NCI-H345 treated with DMSO at 0.1 percent for 48 hours (cell line): ENCODE results near the gene STRN4.
"Not testable (repeated sequence)": the region's sequence is repeated elsewhere in the genome, so short reads cannot be mapped to it uniquely, and the experiment has no call there.

ENCODE experiments used
- DNase-seq: peaks from one replicate; lab custom pipeline; 2025; ENCODE audit not compliant: unreplicated experiment; lab: John Stamatoyannopoulos, UW

Gene STRN4

DNA sequence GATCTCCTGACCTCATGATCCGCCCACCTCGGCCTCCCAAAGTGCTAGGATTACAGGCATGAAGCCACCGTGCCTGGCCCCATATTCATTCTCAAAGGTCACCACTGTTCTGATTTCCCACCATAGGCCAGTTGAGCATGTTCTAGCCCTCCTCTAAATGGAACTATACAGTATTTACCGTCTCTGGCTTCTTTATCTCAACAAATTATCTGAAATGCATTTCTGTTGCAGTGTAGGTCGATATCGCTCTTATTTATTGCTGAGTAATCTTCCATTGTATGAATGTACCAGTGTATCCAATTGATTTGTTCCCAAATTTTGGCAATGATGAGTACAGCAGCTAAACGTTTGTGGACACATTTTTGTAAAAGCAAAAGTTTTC lies 26.8 kb upstream of the STRN4 start:
- no peak for DNase-seq

DNA sequence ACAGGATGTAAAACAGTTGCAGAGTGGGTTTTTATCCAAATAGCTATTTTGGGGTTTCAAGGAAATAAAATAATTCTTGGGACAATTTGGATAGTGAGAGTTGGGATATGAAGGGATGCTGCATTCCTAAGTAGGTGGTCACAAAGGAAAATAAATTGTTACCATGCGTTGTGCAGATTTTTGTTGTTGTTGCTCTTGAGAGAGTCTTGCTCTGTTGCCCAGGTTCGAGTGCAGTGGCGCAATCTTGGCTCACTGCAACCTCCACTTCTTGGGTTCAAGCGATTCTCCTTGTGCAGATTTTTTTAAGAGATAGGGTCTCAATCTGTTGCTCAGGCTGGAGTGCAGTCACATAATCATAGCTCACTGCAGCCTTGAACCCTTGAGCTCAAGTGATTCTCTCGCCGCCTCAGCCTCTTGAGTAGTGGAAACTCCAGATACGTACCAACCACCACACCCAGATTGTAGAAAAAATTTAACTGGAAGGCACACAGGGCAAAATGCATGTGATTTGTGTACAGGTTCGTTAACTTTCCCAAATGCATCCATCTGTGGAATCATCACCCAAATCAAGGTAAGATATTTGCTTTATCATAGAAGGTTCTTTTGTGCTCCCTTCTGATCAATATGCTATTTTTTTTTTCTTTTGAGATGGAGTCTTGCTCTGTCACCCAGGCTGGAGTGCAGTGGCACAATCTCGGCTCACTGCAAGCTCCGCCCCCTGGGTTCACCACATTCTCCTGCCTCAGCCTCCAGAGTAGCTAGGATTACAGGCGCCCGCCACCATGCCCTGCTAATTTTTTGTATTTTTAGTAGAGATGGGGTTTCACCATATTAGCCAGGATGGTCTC lies 26.1 kb upstream of the STRN4 start:
- DNase-seq = no peak

DNA sequence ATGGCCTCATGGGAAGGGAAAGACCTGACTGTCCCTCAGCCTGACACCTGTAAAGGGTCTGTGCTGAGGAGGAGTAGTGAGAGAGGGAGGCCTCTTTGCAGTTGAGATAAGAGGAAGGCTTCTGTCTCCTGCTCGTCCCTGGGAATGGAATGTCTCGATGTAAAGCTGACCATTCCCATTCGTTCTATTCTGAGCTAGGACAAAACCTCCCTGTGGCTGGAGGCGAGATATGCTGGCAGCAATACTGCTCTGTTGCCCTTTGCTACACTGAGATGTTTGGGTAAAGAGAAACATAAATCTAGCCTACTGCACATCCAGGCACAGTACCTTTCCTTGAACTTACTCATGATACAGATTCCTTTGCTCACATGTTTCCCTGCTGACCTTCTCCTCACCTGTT lies 22.5 kb upstream of the STRN4 start:
- DNase-seq = not testable (repeated sequence)

DNA sequence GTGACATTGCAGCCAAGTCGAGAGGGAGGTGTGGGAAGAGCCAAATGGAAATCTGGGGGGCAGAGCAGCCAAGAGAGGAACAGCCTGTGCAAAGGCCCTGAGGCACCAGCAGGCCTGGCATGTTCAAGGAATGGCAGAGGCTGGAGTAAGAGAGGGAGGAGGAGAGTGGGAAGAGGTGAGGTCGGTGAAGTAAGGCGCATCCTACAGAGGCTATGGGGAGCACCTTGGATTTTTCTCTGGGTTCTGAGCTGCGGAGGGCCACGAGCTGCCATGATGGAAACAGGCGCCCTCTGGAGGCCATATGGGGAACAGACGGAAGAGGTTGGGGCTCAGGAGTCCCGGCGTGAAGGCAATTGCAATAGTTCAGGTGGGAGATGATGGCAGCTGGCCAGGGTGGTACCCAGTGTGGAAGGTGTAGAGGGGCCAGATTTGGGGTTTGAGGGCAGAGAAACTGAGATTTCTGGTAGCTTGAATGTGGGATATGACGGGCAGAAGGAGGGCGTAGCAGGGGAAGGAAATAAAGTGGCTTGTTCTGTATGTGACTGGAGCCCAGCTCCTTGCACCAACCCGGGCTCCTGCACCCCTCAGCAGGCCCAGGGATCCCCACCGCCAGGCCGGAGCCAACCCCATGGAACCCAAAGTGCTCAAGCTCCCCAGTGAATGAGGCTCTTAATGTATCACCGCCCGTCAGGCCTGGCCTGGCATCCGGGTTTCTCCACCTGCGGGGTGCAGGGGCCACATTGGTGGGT lies 20.5 kb upstream of the STRN4 start:
- DNase-seq = no peak

DNA sequence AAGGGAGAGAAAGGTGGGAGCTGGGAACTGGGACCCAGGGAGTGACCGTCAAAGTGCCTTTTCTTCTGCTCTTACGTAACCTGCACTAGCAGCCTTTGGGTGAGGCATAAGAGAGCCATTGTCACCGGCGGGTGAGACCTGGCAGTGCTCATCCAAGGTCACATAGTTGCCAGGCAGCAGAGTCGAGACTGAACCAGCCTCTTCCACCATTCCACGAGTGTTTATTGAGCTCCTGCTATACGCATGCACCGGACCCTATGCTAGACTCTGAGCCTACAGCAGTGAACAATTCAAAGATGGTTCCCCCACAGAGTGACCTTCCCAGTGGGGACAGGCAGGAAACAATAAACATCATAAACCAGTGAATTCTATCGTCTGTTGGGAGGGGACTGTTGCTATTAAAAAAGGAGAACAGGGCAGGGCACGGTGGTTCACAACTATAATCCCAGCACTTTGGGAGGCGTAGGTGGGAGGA lies 18.6 kb upstream of the STRN4 start:
- DNase-seq = no peak

DNA sequence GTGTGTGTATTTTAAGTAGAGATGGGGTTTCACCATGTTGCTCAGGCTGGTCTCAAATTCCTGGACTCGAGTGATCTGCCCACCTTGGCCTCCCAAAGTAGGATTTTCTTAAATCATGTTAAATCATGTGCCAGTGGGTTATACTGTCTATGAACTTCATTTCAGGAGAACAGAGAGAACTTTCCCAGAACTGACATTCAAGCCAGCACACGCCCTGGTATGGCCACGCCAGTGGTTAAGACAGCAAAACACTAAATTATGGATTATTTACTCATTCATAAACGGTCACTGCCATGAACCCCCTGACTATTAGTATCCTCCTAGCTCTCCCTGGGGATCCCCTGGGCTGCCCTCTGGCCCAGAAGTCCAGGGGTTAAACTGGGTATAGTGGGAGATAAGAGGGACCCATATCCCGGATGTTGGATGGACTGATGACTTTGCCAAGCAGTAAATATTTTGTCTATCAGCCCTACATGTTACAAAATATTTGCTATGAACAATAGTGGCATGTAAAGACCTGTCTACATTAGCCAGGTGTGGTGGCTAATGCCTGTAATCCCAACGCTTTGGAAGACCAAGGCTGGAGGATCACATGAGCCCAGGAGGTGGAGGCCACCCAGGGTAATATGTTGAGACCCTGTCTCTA lies 16.1 kb upstream of the STRN4 start:
- no peak for DNase-seq

DNA sequence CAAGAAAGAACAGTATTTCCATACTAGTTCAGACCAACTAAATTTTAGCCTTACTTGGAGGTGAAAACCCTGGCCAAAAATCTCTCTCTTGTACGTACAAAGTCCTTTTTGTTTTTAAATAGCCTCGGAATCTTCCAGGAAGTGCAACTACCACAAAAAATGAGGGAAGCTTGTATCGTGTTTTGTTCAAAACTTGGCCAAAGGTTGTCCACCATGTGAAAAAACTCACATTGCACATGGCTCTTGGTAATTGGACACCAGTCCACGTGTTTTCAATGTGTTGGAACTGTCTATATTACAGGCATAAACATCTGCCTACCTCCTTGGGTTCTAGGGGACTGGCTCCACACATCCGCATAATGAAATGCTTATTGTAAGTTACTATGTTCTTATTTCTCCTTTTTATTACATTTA lies 15.2 kb upstream of the STRN4 start:
- no peak for DNase-seq

DNA sequence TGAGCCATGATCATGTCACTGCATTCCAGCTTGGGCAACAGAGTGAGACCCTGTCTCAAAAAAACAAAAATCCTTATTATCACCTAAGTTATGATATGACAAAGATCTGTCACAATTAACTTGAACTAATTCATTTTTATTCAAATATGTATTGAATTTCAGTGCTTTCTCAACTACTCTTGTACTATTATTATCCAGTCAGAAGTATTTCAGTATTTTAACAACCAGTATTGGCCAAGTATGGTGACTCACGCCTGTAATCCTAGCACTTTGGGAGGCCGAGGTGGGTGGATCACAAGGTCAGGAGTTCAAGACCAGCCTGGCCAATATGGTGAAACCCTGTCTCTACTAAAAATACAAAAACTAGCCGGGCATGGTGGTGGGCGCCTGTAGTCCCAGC lies 14.6 kb upstream of the STRN4 start:
- not testable (repeated sequence) for DNase-seq

DNA sequence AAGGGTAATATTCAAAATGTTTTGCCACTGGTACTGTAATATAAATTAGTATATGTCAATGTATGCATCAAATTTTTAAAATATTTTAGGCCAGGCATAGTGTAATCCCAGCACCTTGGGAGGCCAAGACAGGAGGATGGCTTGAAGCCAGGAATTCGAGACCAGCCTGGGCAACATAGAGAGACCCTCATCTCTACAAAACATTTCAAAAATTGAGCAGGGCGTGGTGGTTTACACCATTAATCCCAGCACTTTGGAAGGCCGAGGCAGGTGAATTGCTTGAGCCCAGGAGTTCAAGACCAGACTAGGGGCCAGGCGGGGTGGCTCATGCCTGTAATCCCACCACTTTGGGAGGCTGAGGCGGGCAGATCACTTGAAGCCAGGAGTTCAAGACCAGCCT lies 14.1 kb upstream of the STRN4 start:
- DNase-seq = no peak

DNA sequence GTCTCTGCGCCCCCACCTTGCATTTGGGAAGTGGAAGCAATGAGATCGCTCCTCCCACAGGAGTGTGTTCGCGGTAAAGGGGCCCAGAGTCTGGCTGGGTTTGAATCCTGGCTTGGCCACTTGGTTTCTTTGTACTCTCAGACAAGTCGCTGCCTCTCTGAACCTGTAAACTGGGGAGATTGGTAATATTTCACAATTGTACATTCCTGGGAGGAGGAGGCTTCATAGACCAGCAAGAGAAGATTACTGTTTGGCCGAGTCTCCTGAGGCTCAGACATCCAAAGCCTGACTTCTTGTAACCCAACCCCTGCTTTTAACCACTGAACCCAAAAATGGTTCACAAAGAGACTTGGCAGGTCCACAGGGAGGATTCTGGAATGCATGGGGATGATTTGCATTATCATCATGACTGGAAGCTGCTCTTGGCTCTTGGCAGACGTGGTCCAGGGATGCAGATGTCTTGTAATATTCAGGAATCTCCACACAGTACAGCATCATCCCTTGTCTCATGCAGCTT lies 13.6 kb upstream of the STRN4 start:
- DNase-seq = no peak

DNA sequence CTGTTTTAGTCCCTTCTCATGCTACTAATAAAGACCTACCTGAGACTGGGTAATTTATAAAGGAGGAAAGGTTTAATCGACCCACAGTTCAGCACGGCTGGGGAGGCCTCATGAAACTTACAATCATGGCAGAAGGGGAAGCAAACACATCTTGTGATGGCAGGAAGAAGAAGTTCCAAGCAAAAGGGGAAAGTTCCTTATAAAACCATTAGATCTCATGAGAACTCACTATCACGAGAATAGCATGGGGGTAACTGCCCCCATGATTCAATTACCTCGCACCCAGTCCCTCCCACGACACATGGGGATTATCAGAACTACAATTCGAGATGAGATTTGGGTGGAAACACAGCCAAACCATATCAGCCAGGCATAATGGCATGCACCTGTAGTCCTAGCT lies 13.0 kb upstream of the STRN4 start:
- DNase-seq = no peak

DNA sequence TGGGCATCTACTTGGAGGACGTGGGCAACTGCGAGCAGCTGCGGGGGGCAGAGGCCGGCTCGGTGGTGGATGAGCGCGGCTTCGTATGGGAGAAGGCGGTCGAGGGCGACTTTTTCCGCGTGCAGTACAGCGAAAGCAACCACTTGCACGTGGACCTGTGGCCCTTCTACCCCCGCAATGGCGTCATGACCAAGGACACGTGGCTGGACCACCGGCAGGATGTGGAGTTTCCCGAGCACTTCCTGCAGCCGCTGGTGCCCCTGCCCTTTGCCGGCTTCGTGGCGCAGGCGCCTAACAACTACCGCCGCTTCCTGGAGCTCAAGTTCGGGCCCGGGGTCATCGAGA lies 10.3 kb upstream of the STRN4 start:
- DNase-seq = no peak

DNA sequence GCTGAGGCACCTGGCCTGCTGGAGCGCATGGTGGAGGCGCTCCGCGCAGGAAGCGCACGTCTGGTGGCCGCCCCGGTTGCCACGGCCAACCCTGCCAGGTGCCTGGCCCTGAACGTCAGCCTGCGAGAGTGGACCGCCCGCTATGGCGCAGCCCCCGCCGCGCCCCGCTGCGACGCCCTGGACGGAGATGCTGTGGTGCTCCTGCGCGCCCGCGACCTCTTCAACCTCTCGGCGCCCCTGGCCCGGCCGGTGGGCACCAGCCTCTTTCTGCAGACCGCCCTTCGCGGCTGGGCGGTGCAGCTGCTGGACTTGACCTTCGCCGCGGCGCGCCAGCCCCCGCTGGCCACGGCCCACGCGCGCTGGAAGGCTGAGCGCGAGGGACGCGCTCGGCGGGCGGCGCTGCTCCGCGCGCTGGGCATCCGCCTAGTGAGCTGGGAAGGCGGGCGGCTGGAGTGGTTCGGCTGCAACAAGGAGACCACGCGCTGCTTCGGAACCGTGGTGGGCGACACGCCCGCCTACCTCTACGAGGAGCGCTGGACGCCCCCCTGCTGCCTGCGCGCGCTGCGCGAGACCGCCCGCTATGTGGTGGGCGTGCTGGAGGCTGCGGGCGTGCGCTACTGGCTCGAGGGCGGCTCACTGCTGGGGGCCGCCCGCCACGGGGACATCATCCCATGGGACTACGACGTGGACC lies 9.7 kb upstream of the STRN4 start:
- no peak for DNase-seq

DNA sequence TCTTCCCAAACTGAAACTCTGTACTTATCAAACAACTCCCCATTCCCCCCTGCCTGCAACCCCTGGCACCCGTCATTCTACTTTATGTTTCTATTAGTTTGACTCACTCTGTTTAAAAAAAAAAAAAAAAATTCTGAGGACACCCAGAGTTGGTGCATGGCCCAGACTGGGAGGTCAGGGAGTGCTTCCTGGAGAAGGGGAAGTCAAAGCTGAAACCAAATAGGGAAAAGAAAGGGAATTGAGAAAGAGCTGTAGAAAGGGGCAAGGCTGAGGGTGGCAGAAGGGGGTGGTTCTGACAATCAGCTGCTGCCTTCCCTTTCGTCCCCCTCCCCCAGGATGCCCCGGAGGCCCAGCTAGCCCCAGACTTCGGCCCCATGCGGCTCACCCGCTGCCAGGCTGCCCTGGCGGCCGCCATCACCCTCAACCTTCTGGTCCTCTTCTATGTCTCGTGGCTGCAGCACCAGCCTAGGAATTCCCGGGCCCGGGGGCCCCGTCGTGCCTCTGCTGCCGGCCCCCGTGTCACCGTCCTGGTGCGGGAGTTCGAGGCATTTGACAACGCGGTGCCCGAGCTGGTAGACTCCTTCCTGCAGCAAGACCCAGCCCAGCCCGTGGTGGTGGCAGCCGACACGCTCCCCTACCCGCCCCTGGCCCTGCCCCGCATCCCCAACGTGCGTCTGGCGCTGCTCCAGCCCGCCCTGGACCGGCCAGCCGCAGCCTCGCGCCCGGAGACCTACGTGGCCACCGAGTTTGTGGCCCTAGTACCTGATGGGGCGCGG lies 9.0 kb upstream of the STRN4 start:
- no peak for DNase-seq

DNA sequence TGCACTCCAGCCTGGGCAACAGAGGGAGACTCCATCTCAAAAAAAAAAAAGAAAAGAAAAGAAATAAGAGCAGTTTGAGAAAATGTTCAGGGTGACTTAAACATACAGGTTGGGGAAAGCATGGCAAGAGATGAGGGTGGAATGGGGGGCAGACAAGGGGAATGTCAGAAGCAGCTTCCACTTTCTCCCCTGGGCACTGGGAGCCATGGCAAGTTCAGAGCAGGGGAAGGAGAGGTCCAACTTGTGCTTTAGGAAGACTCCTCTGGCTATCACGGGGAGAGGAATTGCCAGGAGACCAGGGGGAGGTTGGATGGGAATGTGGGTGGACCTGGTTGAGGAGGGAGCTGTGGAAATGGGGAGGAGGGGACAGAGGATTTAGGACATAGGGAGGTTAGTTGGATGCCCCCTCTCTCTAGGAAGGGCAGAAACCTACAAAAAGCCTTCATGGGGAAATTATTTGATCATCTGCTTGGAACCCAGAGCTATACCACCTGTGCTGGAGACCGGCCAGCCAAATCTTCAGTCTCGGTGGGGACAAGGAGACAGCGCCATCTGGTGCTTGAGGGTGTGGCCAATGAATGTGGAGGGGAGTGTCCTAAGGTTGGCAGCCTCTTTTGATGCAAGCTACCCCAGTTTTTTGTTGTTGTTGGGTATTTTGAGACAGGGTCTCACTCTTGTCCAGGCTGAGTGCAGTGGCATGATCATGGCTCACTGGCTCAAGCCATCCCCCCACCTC lies 7.3 kb upstream of the STRN4 start:
- peak; percentile 5 for DNase-seq

DNA sequence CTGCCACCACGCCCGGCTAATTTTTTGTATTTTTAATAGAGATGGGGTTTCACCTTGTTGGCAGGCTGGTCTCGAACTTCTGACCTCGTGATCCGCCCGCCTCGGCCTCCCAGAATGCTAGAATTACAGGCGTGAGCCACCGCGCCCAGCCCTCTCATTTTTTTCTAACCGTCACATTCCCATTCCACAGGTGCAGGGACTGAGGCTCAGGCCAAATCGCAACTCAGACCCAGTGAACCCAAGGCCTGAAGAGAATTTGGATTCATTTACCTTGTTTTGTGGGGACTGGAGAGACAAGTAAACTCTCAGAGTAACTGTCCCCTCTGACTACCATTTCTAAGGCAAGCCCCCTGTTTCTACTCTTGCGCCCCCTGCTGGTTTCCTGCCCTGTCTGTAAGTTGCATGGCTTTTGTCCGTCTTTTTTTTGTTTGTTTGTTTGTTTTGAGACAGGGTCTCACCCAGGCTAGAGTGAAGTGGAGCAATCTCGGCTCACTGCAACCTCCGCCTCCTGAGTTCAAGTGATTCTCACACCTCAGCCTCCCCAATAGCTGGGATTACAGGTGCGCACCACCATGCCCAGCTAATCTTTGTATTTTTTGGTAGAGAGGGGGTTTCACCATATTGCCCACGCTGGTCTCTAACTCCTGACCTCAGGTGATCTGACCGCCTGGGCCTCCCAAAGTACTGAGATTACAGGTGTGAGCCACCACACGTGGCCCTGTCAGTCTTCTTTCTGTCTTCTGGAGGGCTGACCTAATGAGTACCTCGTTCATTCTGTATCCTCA lies 2.3 kb upstream of the STRN4 start:
- no peak for DNase-seq

DNA sequence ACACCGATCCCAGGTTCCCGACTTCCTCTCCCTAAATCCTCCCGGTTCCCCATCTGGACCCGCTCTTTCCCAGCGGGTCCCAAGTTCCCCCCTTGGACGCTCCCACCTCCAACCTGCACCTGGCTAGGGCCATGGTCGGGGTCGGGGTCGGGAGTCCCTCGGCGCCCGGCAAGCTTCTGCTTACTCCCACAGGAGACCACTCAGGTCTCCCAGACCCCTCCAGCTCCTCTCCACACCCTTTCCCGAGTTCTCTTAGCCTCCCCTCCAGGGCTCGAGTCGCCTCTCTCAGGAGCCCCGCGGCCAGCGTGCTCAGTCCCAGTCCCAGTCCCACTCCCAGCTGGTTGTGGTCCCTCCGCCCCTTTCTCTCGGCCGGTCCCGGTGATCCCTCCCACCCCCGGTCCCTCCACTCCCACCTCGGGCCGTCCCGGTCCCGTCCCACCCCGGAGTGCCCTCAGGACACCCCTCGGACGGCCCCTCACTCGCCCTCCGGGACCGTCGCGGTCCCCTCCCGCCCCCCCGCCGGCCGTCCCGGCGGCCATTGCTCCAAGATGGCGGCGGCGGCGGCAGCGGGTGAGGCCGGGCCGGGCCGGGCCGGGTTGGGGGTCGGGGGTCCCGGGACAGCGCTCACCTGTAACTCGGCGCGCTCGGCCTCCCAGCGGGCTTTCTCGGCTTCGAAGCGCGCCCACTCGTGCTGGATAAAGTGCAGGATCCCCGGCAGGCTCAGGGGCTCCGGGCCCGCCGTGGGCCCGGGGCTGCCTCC lies 549 bp downstream of the STRN4 start, which contains the start of gene FKRP:
Gene FKRP, plus strand, starts transcription at position 537 of the 760 bp plus-strand sequence. CDS start 9,394 bp downstream, outside the sequence.
- DNase-seq = no peak

DNA sequence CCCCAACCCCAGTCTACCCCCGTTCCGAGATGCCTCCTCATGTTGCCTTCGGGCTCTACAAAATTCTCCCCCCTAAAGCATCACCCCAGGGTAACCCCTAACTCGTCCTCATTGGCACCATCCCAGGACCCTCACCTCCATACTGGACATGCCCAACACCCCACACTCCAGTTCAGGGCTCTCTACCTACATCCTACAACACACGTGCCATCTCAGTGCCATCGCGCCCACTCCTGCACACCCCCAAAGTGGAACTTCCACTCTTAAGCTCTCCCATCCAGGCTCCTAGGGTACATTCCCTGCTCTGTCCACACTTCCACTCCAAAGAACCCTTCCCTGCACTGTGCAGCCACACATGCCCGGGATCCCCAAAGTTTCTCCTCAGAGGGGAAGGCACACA lies 1.2 kb downstream of the STRN4 start:
- DNase-seq = no peak
